Stimulated activated CD4-positive, alpha-beta T cell treated with anti-CD3 and anti-CD28 coated beads, TNF-alpha, amount 100 ng/mL, for 24 hours (primary cell): ENCODE data around the gene C10orf67.
"Not testable (repeated sequence)": the region's sequence is repeated elsewhere in the genome, so short reads cannot be mapped to it uniquely, and the experiment has no call there.

Experiments
- DNase-seq, 3 experiments: peaks; one replicate each; pipeline ENCODE4 v3.0.0-alpha.2; 2020; ENCODE audit warnings: low read depth in 3 of 3

C10orf67 gene

DNA sequence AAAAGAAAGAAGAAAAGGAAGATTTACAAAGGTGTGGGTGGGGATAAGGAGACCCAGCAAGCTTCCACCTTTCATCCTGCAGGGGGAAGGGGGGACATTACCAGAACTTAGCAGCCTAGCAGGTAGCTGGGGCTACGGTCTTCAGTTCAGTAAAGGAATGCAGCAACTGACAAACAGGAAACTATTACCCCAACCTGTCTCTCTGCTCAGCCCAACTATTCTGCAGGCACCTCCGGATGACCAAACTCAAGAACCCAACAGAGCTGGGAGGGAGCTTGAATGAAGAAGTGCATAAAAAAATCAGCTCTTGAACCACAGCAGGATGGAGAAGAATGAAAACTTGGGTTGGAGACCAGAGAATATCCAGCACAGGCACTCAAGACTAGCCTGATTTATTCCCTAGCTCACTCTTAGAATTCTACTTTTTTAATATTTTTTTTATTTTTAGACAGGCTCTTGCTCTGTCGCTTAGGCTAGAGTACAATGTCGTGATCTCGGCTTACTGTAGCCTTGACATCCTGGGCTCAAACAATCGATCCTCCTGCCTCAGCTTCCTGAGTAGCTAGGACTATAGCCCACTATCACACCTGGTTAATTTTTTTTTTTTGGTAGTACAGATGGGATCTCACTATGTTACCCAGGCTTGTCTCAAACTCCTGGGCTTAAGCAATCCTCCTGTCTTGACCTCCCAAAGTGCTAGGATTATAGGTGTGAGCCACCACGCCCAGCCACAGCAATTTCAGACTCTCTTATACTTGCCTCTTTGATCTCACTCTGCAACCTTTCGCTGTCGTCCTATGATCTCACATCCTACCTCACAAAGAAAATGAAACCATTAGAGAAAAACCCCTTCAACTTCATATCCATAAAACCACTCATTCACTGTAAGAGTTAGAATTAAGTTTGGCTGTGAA lies 18.5 kb upstream of the C10orf67 start:
- peak in 1 of 3 experiments; percentile 25 for DNase-seq

DNA sequence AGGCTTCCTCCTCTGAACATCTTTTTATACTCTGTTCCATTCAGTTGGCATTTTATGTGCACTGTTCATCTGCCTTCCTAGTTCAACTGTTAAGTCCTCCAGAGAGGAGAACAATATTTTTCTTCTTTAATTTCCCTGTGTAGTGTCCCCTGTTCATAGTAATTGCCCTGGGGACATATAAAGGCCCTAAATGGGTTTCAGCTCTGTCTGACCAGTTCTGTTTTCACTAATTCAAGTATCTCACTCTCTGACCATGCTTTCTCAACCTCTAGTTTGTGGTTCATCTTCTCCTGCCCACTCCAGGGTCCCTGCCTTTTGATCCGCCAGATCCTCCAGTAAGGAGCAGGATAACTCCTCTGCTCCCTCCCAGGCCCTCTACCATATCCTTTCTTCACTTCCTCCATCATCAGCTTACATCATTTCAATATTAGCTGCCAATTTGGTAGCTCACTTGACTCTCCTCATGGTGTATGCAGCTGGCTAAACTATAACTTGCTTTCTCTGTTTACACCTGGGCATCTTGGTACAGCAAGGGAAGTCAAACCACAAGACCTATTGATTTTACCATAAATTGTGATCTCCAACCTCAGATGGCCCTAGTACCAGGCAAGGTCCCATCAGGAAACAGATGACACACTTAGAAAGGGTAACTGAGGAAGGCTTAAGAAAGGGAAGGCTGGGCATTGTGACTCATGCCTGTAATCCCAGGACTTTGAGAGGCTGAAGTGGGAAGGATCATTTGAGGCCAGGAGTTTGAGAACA lies 17.7 kb upstream of the C10orf67 start:
- DNase-seq, result no peak

GRCh38 chr10:23361665-23362064 lies 17.1 kb upstream of the C10orf67 start:
- no peak for DNase-seq

DNA sequence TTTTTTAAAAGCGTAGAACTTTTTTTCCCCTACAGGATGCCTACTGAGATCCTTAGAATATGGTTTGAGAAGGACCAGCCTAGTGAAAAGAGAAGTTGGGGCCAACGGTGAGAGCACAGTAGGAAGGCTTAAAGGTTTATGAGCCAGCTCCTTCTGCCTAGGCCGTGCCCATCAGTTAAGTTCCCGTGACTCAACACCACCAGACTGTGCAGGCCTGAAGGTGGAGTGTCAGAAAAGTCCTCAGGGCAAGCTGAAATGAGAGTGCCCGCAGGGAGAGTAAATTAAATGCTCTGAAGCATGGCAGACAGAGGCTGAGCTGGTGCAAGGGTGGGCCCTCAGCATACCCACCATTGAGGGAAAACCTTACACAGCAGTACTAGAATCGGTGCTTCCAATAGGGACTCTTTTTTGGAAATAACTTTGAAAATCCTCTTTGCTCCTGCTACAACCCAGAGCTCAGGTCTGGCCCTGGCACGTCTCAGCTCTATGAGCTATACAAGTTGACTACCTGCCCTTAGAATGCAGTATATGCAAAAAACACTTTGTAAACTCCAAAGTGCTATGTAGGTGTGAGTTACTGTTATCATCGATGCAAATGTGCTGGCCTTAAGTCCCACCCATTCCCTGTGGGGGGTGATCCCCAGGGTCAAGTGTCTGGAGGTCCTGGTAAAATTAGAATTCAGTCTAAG lies 15.2 kb upstream of the C10orf67 start:
- DNase-seq, result no peak

DNA sequence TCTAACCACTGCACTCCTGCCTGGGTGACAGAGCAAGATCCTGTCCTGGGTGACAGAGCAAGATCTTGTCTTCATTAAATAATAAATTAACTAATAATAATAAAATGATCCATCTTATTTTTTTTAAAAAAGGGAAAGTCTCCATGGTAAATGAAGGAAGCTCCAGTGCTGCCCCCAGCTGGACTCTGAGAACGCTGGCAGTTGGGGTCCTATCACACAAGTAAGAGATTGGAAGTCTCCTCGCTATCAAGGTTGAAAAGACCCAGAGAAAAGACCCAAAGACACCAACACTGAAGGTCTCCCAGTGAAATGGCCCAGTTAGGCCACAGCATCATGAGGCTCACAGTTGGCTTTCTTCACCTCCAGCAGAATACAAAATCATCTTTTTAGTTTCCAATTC lies 13.8 kb upstream of the C10orf67 start:
- no peak for DNase-seq

DNA sequence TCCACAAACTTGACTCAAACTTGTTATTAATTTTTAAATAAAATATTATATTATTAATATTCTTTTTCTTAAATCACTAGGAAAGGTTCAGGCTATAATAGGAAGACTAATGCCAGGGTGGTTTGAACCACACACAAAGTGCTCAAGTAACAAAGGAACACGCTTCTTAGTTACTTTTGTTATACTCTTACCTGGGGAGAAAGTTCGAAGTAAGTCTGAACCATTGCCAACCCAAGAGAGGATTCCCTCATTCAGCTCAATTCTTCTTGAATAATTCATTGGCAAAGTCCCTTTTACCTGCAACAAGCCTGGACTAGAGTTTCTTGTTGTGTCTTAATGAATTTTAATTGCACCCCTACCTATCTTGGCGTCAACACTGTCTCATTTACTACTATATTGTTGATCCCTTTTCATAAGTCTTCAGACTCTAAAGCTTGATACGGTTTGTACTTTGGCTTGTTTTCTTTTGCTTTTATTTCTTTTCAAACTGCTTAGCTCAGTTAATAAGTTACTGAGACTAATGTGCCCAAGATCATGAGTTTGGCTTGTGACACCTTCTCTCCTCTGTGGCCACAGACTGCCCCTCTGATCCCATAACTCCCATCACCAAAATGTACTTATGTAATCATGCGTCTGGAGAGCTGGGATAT lies 10.2 kb upstream of the C10orf67 start:
- no peak for DNase-seq

- no peak for DNase-seq
Measured at GRCh38 chr10:23351926-23352519, 7.4 kb upstream of the C10orf67 start.

DNA sequence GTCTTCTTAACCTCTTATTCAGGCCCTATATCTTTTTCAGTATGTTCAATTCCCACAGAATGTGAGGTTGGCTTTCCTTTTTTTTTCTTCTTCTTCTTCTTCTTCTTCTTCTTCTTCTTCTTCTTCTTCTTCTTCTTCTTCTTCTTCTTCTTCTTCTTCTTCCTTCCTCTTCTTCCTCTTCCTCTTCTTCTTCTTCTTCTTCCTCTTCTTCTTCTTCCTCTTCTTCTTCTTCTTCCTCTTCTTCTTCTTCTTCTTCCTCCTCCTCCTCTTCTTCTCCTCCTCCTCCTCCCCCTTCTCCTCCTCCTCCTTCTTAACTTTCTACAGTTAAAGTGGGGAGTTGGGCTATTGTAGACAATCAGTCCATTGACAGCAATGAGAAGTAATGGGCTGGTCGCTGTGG lies 6.1 kb upstream of the C10orf67 start:
- DNase-seq, result not testable (repeated sequence)

DNA sequence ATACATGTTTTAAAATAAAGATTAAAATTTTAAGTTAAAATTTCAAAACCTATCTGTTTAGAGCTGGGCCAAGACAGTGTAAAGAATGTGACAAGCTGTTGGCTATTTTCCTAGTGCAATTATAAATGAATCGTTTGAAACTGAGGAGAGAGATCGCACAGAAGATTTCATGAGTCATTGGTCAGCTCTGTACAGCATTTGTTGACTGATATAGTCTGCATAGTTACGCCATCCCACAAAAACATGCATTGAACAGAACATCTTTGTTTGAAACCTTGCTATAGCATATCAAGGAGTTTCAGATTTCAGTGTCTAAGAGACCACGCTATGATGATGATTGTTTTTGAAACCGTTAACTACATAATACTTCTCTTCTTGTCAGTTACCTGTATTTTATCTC lies 1.3 kb upstream of the C10orf67 start:
- DNase-seq, result no peak

DNA sequence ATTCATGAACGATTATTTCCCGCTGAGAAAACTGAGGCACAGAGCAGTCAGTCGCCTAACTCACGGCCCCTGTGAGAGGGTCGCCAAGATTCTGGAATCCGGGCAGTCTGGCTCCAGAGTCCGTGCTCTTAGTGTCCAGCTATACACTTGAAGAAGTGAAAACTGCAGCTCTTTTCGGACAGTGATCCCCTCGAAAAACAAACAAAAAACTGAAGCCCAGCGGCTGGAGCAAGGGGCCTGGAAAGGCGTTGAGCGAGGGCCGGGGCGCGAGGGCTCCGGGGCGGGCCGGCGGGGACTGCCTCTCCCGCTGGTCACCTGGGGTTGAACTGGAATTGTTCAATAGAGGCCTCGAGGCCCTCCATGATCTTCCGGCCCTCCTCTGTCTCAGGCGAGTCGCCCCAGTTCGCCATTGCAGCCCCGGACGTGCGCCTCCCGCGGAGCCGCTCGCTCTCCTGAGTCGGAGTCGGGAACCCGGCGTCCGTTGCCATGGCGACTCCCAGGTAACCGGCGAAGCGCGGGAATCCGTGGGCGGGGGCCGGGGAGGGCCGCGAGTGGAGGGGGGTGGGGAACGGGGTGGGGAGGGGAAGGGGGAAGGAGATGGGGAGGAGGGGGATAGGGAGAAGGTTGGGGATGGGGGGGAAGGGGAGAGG lies 881 bp downstream of the C10orf67 start:
- peak; percentile 38 to 78 (median 49) for DNase-seq

DNA sequence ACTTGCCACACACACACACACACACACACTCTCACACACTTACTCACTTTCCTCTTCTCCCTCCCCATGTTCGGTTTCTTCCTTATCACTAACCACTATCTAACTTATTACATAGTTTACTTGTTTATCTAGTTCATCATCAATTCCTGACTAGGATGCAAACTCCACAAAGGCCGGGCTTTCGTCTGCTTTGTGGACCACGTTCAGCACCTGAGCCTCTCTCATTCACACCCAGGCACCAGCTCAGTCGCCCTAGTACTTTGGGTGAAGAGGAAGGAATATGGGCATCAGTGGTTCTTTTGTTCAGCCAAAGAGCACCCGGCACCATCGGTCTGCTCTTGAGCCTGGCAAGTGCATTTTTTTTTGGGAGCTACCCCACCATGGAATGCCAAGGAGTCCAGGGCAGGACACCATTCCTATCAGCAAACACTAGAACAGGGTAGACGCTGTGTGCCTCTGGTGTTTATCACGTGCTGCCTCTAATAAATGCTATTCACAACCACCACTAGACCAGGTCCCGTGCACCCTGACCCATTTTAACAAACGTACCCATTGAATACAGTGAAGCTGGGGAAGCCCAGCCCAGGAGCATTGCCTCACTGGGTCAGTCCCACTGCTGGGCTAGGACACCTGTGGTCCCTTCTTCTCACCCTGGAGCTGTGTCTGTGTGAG lies 2.2 kb downstream of the C10orf67 start:
- DNase-seq, result no peak

DNA sequence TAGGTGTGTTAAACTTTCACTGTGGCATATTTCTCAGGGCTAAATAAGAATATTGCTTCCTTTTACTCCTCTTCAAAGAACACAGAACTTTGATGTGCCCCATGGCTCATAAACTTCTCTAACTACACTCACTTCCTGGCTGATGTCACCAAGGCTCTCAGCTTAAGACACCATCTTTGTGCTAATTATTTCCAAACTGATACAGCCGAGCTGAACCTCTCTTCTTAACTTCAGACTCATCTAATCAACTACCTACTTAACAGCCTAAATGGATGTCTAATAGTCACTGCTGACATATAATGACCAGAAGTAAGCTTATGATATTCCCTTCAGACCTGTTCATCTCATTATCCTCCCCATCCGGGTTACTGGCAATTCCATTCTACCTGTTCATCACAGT lies 3.6 kb downstream of the C10orf67 start:
- DNase-seq, result no peak

GRCh38 chr10:23340354-23340753 lies 4.2 kb downstream of the C10orf67 start:
- DNase-seq, result no peak

DNA sequence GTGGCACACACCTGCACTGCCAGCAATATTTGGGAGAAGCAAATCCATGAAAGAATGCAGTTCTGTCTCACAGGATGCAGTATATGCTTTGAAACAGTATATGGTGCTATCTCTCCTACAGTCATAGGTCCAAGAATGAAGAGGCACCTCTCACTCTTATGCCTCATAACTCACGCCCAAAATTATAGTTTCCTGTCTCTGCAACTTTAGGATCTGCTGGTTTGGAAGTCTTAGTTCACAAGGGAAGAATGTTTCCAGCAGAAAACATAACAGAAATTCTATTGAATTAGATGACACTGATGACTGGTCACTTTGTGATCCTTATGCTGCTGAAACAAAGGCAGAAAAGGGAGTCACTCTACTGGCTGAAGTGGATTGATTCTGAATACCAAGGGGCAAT lies 5.7 kb downstream of the C10orf67 start:
- no peak for DNase-seq

DNA sequence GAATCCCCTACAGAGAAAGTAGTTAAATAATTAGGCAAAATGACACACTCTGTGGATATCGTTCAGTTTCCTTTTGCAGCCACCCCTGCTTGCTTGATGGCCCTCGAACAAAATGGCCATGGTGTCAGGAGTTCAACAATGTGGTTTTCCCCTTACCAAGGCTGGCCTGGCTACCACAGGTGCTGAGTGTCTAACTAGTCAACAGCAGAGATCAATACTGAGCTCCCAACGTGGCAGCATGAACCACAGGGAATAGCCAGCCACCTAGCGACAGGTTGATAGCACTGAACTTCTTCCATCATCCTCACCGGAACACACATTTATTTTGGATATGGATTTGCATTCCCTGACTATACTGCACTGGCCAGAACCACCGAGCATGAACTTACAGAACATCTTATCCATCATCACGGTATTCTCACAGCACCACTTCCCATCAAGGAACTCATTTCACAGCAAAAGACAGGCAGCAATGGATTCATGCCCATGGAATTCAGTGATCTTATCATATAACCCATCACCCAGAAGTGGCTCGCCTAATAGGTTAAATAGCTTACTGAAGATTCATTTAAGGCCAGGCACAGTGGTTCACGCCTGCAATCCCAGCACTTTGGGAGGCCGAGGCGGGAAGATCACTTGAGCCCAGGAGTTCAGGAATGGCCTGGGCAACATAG lies 6.3 kb downstream of the C10orf67 start:
- no peak for DNase-seq

DNA sequence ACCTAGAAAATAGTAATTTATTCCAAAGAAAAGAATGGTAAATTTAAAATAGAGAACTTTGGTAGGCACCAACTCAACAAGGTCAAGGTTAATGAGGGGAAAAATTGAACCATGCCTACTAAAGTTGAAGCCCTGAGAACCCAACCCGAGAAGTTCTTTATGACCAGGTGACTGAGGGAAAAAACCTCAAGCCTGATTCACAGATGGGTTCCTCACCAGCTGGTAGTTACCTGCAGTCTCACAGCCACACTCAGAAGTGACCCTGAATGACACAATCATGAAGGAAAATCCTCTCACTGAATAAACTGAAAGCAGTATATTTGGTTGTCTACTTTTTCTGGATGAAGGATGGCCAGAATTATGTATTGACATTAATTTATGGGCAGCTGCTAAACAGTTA lies 7.0 kb downstream of the C10orf67 start:
- no peak for DNase-seq

- DNase-seq, result no peak
Measured at GRCh38 chr10:23331567-23332301, 12.9 kb downstream of the C10orf67 start.

- no peak for DNase-seq
Measured at GRCh38 chr10:23330948-23331347, 13.6 kb downstream of the C10orf67 start.
